ENCODE results near the gene CUX1. TPM values are rescaled to one million over a fixed set of nuclear protein-coding genes. Genes with fewer than 3 reads are reported as not detected.

The CUX1 gene
- total and polyA plus RNA-seq, 12 donors, result 34.5 to 176 (median 145) TPM

DNA sequence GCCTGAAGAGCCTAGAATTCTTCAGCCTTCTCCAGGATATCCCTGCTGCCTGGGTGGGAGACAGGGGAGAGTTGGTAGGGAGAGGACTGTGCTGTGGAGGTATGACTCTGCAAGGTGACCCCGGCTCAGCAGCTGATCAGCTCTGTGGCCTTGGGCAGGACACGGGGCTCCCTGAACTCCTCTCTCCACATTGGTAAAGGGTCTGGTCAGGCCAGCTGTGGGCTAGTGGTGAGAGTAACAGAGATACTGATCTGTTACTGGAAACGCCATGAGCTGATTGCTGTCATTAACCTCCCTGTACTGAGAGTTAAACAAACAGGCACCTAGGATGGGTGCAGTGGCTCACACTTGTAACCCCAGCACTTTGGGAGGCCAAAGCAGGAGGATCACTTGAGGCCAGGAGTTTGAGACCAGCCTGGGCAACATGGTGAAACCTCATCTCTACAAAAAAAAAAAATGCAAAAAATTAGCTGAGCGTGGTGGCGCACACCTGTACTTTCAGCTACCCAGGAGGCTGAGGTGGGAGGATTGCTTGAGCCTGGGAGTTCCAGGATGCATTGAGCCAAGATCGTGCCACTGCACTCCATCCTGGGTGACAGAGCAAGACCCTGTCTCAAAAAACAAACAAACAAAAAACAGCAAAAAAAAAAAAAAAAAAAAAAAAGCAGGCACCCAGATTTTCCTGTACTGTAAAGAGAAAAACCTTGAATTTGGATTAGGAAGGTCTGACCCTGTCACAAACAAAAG lies 151.5 kb downstream of the CUX1 start:
- no peak for DNase-seq
- peak in 1 of 8 donors; percentile 27 for ATAC-seq
- no peak overlapping the region for H3K27ac ChIP-seq
- H3K27me3 ChIP-seq, result no peaks in the 10 kb centered on the region
- peaks cover 0 to 25% (median 5%) of the 10 kb centered on the region in 9 donors for H3K4me1 ChIP-seq
- TF ChIP-seq, protein P1, sequence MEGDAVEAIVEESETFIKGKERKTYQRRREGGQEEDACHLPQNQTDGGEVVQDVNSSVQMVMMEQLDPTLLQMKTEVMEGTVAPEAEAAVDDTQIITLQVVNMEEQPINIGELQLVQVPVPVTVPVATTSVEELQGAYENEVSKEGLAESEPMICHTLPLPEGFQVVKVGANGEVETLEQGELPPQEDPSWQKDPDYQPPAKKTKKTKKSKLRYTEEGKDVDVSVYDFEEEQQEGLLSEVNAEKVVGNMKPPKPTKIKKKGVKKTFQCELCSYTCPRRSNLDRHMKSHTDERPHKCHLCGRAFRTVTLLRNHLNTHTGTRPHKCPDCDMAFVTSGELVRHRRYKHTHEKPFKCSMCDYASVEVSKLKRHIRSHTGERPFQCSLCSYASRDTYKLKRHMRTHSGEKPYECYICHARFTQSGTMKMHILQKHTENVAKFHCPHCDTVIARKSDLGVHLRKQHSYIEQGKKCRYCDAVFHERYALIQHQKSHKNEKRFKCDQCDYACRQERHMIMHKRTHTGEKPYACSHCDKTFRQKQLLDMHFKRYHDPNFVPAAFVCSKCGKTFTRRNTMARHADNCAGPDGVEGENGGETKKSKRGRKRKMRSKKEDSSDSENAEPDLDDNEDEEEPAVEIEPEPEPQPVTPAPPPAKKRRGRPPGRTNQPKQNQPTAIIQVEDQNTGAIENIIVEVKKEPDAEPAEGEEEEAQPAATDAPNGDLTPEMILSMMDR (IDR thresholded peaks at IDR 0.05), result no peak
- WGBS, 2 donors, result 69 to 89% methylated on average over 6 of the region's 6 CpGs
- intact Hi-C loops (cut with DNase I), result no loop called here
- peaks cover 0 to 3% (median 0%) of the 10 kb centered on the region in 9 donors for H3K36me3 ChIP-seq
- H3K4me3 ChIP-seq, result no peak overlapping the region
- peaks cover 0 to 7% (median 0%) of the 10 kb centered on the region in 11 donors for H3K9me3 ChIP-seq

DNA sequence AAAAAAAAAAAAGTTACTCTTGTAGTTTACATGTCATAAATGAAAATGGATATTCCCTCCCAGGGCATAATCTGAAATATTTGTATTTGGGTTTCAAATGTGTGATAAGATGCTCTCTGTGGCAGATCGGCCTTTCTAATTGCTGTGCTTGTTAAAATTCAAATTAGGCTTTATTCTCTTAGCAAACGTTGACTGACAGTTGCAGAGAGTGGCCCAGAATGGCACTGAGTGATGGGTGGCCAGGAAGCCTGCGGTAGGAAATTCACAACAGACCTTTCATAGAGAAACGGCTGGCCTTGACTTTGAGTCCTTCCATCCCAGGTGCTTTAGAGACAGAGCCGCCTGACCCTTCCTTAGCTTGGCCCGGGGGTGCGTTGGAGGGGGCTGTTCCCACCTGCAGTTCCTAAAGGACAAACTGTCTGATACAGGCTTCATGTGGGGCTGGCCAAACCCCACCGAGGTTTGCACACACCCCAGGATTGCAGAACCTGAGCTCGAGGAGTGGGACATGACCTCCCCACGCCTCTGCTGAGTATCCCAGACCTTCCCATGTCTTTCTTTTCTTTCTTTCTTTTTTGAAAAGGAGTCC lies 152.7 kb downstream of the CUX1 start:
- H3K36me3 ChIP-seq, result peaks cover 0 to 3% (median 0%) of the 10 kb centered on the region in 9 donors
- no peak for DNase-seq
- H3K27ac ChIP-seq, result no peak overlapping the region
- no peak overlapping the region for H3K4me3 ChIP-seq
- no peaks in the 10 kb centered on the region for H3K27me3 ChIP-seq
- ATAC-seq, result no peak
- peaks cover 0 to 30% (median 5%) of the 10 kb centered on the region in 9 donors for H3K4me1 ChIP-seq
- TF ChIP-seq, protein P1 (IDR thresholded peaks at IDR 0.05), result no peak
- H3K9me3 ChIP-seq, result peaks cover 0 to 7% (median 0%) of the 10 kb centered on the region in 11 donors
- intact Hi-C loops (cut with DNase I), result no loop called here
- WGBS, 2 donors, result 78 to 80% methylated on average over 10 of the region's 10 CpGs

DNA sequence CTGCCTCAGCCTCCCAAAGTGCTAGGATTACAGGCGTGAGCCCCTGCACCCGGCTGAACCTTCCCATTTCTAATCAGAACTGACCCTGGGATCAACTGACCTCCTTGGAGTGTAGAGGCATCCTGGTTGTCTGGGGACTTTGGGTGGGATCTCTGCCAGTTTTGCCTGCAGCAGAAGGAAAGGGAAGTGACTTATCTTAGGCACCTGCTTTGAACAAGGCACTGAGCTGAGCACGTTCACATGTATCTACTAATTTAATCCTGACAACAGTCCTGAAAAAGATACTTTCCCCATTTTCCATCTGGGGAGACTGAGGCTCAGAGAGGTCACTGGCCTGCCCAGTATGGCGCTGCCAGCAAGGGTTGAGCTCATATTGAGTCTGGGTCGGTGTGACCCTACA lies 153.4 kb downstream of the CUX1 start:
- no peak overlapping the region for H3K27ac ChIP-seq

DNA sequence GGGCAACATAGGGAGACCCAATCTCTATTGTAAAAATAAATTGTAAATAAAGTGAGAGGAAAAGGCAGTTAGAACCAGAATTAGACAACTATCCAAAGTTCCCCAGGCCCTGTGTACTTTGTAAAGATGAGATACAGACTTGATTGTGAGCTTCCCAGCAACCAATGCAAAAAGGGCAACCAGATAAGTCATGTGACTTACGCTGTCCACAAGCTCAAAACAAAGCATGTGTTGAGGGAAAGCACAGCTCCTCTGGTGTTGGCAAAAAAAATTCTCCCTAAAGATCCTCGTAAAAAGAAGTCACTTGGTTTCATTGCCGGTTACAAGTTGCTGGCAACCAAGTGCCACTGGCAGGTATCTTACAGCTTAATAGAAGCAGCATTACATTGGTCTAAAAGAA lies 154.0 kb downstream of the CUX1 start:
- H3K36me3 ChIP-seq, result peaks cover 0 to 3% (median 0%) of the 10 kb centered on the region in 9 donors
- H3K4me3 ChIP-seq, result no peak overlapping the region
- H3K27me3 ChIP-seq, result no peaks in the 10 kb centered on the region
- no peak overlapping the region for H3K27ac ChIP-seq
- no peak for ATAC-seq
- 97% methylated on average over 3 of the region's 3 CpGs for WGBS, 2 donors
- peaks cover 0 to 32% (median 5%) of the 10 kb centered on the region in 9 donors for H3K4me1 ChIP-seq
- H3K9me3 ChIP-seq, result peaks cover 0 to 7% (median 0%) of the 10 kb centered on the region in 11 donors
- intact Hi-C loops (cut with DNase I), result no loop called here
- TF ChIP-seq, protein P1 (IDR thresholded peaks at IDR 0.05), result no peak
- no peak for DNase-seq

More for the DNA sequence above, 153.4 kb downstream of the CUX1 start:
- peaks cover 0 to 29% (median 5%) of the 10 kb centered on the region in 9 donors for H3K4me1 ChIP-seq
- no peak for DNase-seq
- no peak overlapping the region for H3K4me3 ChIP-seq
- no peaks in the 10 kb centered on the region for H3K27me3 ChIP-seq
- peaks cover 0 to 3% (median 0%) of the 10 kb centered on the region in 9 donors for H3K36me3 ChIP-seq
- TF ChIP-seq, protein P1 (IDR thresholded peaks at IDR 0.05), result no peak
- H3K9me3 ChIP-seq, result peaks cover 0 to 7% (median 0%) of the 10 kb centered on the region in 11 donors
- ATAC-seq, result no peak
- WGBS, 2 donors, result 78 to 86% methylated on average over 5 of the region's 5 CpGs
- intact Hi-C loops (cut with DNase I), result no loop called here

Data from heart right ventricle (tissue), 16 donors.